SU-DHL-6 (cell line): ENCODE measurements around the gene PEAK3.

ENCODE experiments used
- H2AFZ ChIP-seq: fragments of 200-600 bp; sonication (generic); 2 replicates; pipeline ENCODE4 v1.6.1; 2014; ENCODE audit warnings: low read depth, mild to moderate bottlenecking, moderate library complexity, mixed read lengths, antibody characterized with exemption, low read length; ENCODE audit not compliant: severe bottlenecking
- H3F3A ChIP-seq: fragments of 200-600 bp; shearing (Covaris generic); 2 replicates; pipeline ENCODE4 v1.6.0; 2016; ENCODE audit warnings: antibody characterized with exemption, mild to moderate bottlenecking; ENCODE audit not compliant: insufficient read depth
- H3K27ac ChIP-seq: fragments of 200-600 bp; sonication (generic); 2 replicates; pipeline ENCODE4 v1.5.1; 2016; ENCODE audit warnings: low read depth, mild to moderate bottlenecking, low read length, moderate library complexity, mixed read lengths
- H3K27me3 ChIP-seq: fragments of 200-600 bp; sonication (generic), shearing (Covaris generic); 2 replicates; pipeline ENCODE4 v1.6.0; 2014; ENCODE audit warnings: mild to moderate bottlenecking, low read length
- H3K36me3 ChIP-seq: fragments of 200-600 bp; sonication (generic); 2 replicates; pipeline ENCODE4 v1.6.1; 2014; ENCODE audit warnings: mild to moderate bottlenecking, low read length, mixed read lengths
- H3K4me2 ChIP-seq: fragments of 300-600, 200-600 bp; shearing (Covaris generic), sonication (generic); 2 replicates; pipeline ENCODE4 v1.6.0; 2014; ENCODE audit warnings: low read length, low read depth, mild to moderate bottlenecking; ENCODE audit not compliant: poor library complexity, severe bottlenecking
- H3K4me3 ChIP-seq: fragments of 200-600 bp; sonication (generic); 2 replicates; pipeline ENCODE4 v1.5.1; 2014; ENCODE audit warnings: antibody characterized with exemption, low read length, mild to moderate bottlenecking, mixed read lengths; ENCODE audit not compliant: insufficient read depth, poor library complexity, severe bottlenecking
- H3K79me2 ChIP-seq: fragments of 200-600 bp; sonication (generic); 2 replicates; pipeline ENCODE4 v1.6.1; 2014; ENCODE audit warnings: mild to moderate bottlenecking, low read length, moderate library complexity; ENCODE audit not compliant: insufficient read depth
- H3K9ac ChIP-seq: fragments of 200-600 bp; sonication (generic); 2 replicates; pipeline ENCODE4 v1.7.0; 2014; ENCODE audit warnings: mild to moderate bottlenecking, low read length
- H3K9me2 ChIP-seq: fragments of 200-600 bp; sonication (generic); replicated peaks from 2 replicates; pipeline ENCODE4 v1.6.1; 2014; ENCODE audit warnings: low read length; ENCODE audit not compliant: insufficient read depth
- H3K9me3 ChIP-seq: fragments of 200-600 bp; sonication (generic); 2 replicates; pipeline ENCODE4 v1.6.1; 2014; ENCODE audit warnings: low read length, mixed read lengths; ENCODE audit not compliant: insufficient read depth
- H4K20me1 ChIP-seq: fragments of 200-600 bp; sonication (generic); 2 replicates; pipeline ENCODE4 v1.6.1; 2014; ENCODE audit warnings: low read depth, mild to moderate bottlenecking, antibody characterized with exemption, low read length, moderate library complexity, mixed read lengths
- EZH2phosphoT487 ChIP-seq: fragments of 200-600 bp; sonication (generic), shearing (Covaris generic); conservative IDR thresholded peaks from 2 replicates; pipeline ENCODE4 v1.6.1; 2018; ENCODE audit warnings: mild to moderate bottlenecking, antibody characterized with exemption, low read length, moderate library complexity, mixed read lengths
- TF ChIP-seq, protein P1 (sequence below): fragments of 200-600 bp; sonication (generic); IDR thresholded peaks from one replicate; pipeline ENCODE4 v1.5.1; 2017; ENCODE audit warnings: antibody characterized with exemption, mild to moderate bottlenecking, low read length, moderate library complexity; ENCODE audit not compliant: insufficient read depth, poor library complexity, severe bottlenecking

PEAK3 gene

DNA sequence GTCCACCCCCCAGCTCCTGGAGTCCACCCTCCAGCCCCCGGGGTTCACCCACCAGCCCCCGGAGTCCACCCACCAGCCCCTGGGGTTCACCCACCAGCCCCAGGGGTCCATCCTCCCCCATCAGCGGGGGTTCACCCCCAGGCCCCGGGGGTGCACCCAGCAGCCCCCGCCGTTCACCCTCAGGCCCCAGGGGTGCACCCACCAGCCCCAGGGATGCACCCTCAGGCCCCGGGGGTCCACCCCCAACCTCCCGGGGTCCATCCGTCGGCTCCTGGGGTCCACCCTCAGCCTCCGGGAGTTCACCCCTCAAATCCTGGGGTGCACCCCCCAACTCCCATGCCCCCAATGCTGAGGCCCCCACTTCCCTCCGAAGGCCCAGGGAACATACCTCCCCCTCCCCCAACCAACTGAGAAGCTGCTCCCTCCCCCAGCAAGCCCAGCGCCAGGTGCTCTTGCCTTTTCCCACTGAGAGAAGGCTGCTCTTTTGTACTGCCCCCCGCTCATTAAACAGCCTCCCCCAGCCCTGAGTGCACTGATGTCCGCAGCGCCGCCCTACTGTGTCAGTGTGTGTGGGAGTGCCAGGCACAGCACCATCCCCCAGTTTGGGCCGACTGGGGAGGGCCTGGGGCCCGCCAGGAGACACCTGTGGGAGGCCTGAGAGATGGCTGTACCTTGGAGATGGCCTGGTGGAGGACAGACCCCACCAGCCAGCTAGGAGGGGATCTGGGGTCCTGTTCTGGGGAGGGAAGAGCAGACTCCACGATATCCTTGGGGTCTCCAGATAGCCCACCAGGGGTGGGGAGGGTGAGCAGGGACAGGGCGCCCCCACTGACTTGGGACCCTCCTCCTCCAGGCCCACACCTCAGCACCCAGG lies 33.6 kb downstream of the PEAK3 start:
- Histone ChIP-seq H2AFZ (no peak overlapping the region), H3K9ac (no peak overlapping the region), H3K9me2 (no peaks in the 10 kb centered on the region), H3F3A (0 out of 2 replicates have a peak, but pooled peaks cover 10% of the 10 kb centered on the region), H3K27me3 (no peaks in the 10 kb centered on the region), H3K4me2 (no peak overlapping the region), H3K27ac (no peak overlapping the region), H3K4me3 (no peak overlapping the region), H4K20me1 (no peaks in the 10 kb centered on the region), H3K9me3 (no peaks in the 10 kb centered on the region), H3K36me3 (no peaks in the 10 kb centered on the region), H3K79me2 (peaks cover 3% of the 10 kb centered on the region; the same call in 1 of the 2 replicates)
- TF ChIP-seq, protein P1, sequence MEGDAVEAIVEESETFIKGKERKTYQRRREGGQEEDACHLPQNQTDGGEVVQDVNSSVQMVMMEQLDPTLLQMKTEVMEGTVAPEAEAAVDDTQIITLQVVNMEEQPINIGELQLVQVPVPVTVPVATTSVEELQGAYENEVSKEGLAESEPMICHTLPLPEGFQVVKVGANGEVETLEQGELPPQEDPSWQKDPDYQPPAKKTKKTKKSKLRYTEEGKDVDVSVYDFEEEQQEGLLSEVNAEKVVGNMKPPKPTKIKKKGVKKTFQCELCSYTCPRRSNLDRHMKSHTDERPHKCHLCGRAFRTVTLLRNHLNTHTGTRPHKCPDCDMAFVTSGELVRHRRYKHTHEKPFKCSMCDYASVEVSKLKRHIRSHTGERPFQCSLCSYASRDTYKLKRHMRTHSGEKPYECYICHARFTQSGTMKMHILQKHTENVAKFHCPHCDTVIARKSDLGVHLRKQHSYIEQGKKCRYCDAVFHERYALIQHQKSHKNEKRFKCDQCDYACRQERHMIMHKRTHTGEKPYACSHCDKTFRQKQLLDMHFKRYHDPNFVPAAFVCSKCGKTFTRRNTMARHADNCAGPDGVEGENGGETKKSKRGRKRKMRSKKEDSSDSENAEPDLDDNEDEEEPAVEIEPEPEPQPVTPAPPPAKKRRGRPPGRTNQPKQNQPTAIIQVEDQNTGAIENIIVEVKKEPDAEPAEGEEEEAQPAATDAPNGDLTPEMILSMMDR, result no peak
- no peak for TF ChIP-seq EZH2phosphoT487

DNA sequence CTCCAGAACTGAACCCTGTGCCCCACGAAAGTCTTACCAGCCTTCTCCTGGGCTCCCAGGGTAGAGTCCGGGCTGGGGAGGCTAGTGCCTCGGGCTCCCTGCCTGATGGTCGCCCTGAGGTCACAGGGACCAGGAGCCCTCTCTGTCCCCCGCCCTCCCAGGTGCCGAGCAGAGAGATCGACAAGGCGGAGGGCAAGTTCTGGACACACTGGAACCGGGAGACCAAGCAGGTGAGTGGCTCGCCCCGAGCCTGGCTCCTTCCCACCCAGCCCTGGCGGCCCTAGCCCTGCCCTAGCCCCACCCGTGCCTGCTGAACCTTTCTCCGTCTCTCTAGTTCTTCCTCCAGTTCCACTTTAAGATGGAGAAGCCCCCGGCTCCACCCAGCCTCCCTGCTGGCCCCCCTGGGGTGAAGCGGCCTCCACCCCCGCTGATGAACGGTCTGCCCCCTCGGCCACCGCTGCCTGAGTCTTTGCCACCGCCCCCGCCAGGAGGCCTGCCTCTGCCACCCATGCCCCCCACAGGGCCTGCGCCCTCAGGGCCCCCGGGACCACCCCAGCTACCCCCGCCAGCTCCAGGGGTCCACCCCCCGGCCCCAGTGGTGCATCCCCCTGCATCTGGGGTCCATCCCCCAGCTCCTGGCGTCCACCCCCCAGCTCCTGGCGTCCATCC lies 34.4 kb downstream of the PEAK3 start:
- H3K79me2 ChIP-seq, result peaks cover 11% of the 10 kb centered on the region
- 0 out of 2 replicates have a peak, but pooled peaks cover 6% of the 10 kb centered on the region for H3F3A ChIP-seq
- H3K9ac ChIP-seq, result no peak overlapping the region
- H3K36me3 ChIP-seq, result no peaks in the 10 kb centered on the region
- H3K27me3 ChIP-seq, result no peaks in the 10 kb centered on the region
- H3K9me2 ChIP-seq, result no peaks in the 10 kb centered on the region
- no peaks in the 10 kb centered on the region for H3K9me3 ChIP-seq
- H2AFZ ChIP-seq, result no peak overlapping the region
- no peak overlapping the region for H3K27ac ChIP-seq
- no peak overlapping the region for H3K4me2 ChIP-seq
- no peak overlapping the region for H3K4me3 ChIP-seq
- TF ChIP-seq, protein P1, result no peak
- TF ChIP-seq EZH2phosphoT487, result no peak
- H4K20me1 ChIP-seq, result no peaks in the 10 kb centered on the region; the same call in 1 of the 2 replicates

DNA sequence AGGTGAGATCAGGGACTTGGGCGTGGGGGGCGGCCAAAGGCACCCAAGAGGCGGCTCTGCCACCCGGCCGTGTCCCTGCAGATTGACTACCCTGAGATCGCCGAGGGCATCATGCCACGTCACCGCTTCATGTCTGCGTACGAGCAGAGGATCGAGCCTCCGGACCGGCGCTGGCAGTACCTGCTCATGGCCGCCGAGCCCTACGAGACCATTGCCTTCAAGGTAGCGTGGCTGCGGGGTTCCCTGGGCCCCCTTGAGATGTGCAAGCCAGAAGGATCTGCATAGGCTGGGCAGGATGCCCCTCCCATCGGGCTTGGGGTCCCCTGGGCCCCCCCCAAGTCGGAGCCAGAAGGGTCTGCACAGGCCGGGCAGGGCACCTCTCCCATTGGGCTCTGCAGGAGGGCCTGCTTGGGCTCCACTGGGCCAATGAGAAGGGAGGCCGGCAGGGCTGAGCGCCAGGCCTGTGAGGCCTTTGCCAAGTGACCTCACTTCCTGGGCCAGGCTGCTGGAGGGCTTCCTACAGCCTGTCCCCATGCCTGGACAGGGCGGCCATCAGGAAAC lies 35.1 kb downstream of the PEAK3 start:
- Histone ChIP-seq H3K4me3 (no peak overlapping the region), H3K79me2 (peaks cover 18% of the 10 kb centered on the region), H3K4me2 (no peak overlapping the region), H2AFZ (no peak overlapping the region), H3K27me3 (no peaks in the 10 kb centered on the region), H3K9ac (no peak overlapping the region), H3K36me3 (no peaks in the 10 kb centered on the region), H3K9me3 (no peaks in the 10 kb centered on the region), H3F3A (0 out of 2 replicates have a peak, but pooled peaks cover 6% of the 10 kb centered on the region), H3K9me2 (no peaks in the 10 kb centered on the region), H3K27ac (no peak overlapping the region), H4K20me1 (no peaks in the 10 kb centered on the region; the same call in 1 of the 2 replicates)
- no peak for TF ChIP-seq EZH2phosphoT487
- TF ChIP-seq, protein P1, result no peak
